ENCODE measurements around the gene AP1M1.

GRCh38 chr19:16263141-16263761, 65.5 kb downstream of the AP1M1 start:
- TF ChIP-seq CTCF (IDR thresholded peaks at IDR 0.05; ENCODE audit: low read depth, low read length) (no peak), EZH2phosphoT487 (IDR thresholded peaks at IDR 0.05; ENCODE audit: low read depth) (no peak)

Measured in OCI-LY3 (cell line).